A673 (cell line): ENCODE measurements around the gene IL17A.

ENCODE experiments used
- EZH2 ChIP-seq: fragments of 200-600 bp; sonication (generic); IDR thresholded peaks from 2 replicates; pipeline ENCODE4 v1.6.1; 2017; ENCODE audit warnings: borderline replicate concordance, low read depth, mild to moderate bottlenecking, mixed read lengths, antibody characterized with exemption, low read length; ENCODE audit not compliant: poor library complexity, severe bottlenecking
- TF ChIP-seq, protein P1 (sequence below): fragments of 300-800, 200-600 bp; sonication (generic); conservative IDR thresholded peaks from 2 replicates; pipeline ENCODE4 v1.5.1; 2017; ENCODE audit warnings: low read depth, mild to moderate bottlenecking, antibody characterized with exemption, low read length, moderate library complexity, mixed read lengths

DNA sequence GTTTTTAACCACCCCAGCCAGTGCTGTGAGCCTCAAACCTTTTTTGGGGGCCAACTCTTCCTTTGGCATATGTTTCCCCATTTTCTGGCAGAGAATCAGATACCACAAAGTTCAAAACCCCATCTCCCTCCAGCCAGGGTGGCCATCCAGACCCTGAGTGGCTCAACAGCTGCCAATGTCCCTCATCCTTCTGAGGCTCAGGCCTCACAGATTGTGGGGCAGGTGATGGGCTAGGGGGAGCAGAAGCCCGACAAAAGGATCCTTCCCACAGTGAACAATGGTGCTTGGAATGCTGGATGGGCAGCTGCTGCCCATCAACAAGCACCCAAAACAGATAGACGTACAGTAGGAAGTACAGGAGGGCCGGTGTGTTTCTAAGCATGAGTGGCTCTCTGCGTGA is 42.6 kb upstream of the IL17A start:
- TF ChIP-seq, protein P1, sequence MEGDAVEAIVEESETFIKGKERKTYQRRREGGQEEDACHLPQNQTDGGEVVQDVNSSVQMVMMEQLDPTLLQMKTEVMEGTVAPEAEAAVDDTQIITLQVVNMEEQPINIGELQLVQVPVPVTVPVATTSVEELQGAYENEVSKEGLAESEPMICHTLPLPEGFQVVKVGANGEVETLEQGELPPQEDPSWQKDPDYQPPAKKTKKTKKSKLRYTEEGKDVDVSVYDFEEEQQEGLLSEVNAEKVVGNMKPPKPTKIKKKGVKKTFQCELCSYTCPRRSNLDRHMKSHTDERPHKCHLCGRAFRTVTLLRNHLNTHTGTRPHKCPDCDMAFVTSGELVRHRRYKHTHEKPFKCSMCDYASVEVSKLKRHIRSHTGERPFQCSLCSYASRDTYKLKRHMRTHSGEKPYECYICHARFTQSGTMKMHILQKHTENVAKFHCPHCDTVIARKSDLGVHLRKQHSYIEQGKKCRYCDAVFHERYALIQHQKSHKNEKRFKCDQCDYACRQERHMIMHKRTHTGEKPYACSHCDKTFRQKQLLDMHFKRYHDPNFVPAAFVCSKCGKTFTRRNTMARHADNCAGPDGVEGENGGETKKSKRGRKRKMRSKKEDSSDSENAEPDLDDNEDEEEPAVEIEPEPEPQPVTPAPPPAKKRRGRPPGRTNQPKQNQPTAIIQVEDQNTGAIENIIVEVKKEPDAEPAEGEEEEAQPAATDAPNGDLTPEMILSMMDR: no peak
- TF ChIP-seq EZH2: no peak
